ENCODE data around the gene SCRN1.

- TF ChIP-seq POLR2AphosphoS5 (IDR thresholded peaks at IDR 0.05; ENCODE audit: low read depth): no peak
- TF ChIP-seq CTCF (IDR thresholded peaks at IDR 0.05; ENCODE audit: insufficient read depth, low read length): no peak
- no peak for TF ChIP-seq GABPA (IDR thresholded peaks at IDR 0.05; ENCODE audit: low read depth)
Measured at GRCh38 chr7:30019387-30019786, 29.8 kb upstream of the SCRN1 start.
